ENCODE measurements around the gene SLC39A3.
"Not testable (repeated sequence)": the region's sequence is repeated elsewhere in the genome, so short reads cannot be mapped to it uniquely, and the experiment has no call there.

The SLC39A3 gene

GRCh38 chr19:2722541-2723344 is 17.1 kb downstream of the SLC39A3 start:
- no peak for DNase-seq (ENCODE audit: low read depth in 2 of 2)

- DNase-seq (ENCODE audit: low read depth in 2 of 2): no peak
Measured at GRCh38 chr19:2721570-2722540, 18.0 kb downstream of the SLC39A3 start.

- DNase-seq (ENCODE audit: low read depth in 2 of 2): no peak
Measured at GRCh38 chr19:2720777-2721569, 18.8 kb downstream of the SLC39A3 start, which contains the start of gene DIRAS1. Gene DIRAS1 (minus strand): TSS chr19:2721372. CDS start chr19:2717806, 3,566 bp downstream.

GRCh38 chr19:2719920-2720776 is 19.7 kb downstream of the SLC39A3 start:
- no peak for DNase-seq (ENCODE audit: low read depth in 2 of 2)

GRCh38 chr19:2719232-2719735 is 20.5 kb downstream of the SLC39A3 start:
- no peak for DNase-seq (ENCODE audit: low read depth in 2 of 2)

- no peak for DNase-seq (ENCODE audit: low read depth in 2 of 2)
Measured at GRCh38 chr19:2717638-2718541, 21.9 kb downstream of the SLC39A3 start.

GRCh38 chr19:2716722-2717637 is 22.8 kb downstream of the SLC39A3 start:
- DNase-seq (ENCODE audit: low read depth in 2 of 2): no peak

GRCh38 chr19:2716275-2716650 is 23.6 kb downstream of the SLC39A3 start:
- no peak for DNase-seq (ENCODE audit: low read depth in 2 of 2)

- DNase-seq (ENCODE audit: low read depth in 2 of 2): no peak
Measured at GRCh38 chr19:2715470-2716274, 24.1 kb downstream of the SLC39A3 start.

- DNase-seq (ENCODE audit: low read depth in 2 of 2): no peak
Measured at GRCh38 chr19:2714531-2715269, 25.1 kb downstream of the SLC39A3 start.

- DNase-seq (ENCODE audit: low read depth in 2 of 2): not testable (repeated sequence)
Measured at GRCh38 chr19:2714102-2714501, 25.7 kb downstream of the SLC39A3 start.

- not testable (repeated sequence) for DNase-seq (ENCODE audit: low read depth in 2 of 2)
Measured at GRCh38 chr19:2713170-2713569, 26.6 kb downstream of the SLC39A3 start.

GRCh38 chr19:2711875-2712205 is 28.0 kb downstream of the SLC39A3 start:
- DNase-seq (ENCODE audit: low read depth in 2 of 2): no peak

- no peak for DNase-seq (ENCODE audit: low read depth in 2 of 2)
Measured at GRCh38 chr19:2711172-2711874, 28.5 kb downstream of the SLC39A3 start.

- DNase-seq (ENCODE audit: low read depth in 2 of 2): no peak
Measured at GRCh38 chr19:2706251-2706650, 33.6 kb downstream of the SLC39A3 start.

- no peak for DNase-seq (ENCODE audit: low read depth in 2 of 2)
Measured at GRCh38 chr19:2703691-2704216, 36.1 kb downstream of the SLC39A3 start.

Data from activated CD8-positive, alpha-beta memory T cell treated with anti-CD3 and anti-CD28 coated beads for 4 hours (primary cell).